Suppressor macrophage treated with lipopolysaccharide for 4 hours (primary cell): ENCODE results near the gene BCAS3.

ENCODE experiments used
- DNase-seq: peaks from one replicate; pipeline ENCODE4 v3.0.0-alpha.2; 2020

The BCAS3 gene

GRCh38 chr17:61279476-61280145 lies 602.0 kb downstream of the BCAS3 start:
- no peak for DNase-seq

GRCh38 chr17:61280338-61280737 lies 602.7 kb downstream of the BCAS3 start:
- no peak for DNase-seq

- DNase-seq: no peak
Measured at GRCh38 chr17:61280851-61281250, 603.2 kb downstream of the BCAS3 start.

GRCh38 chr17:61282377-61282776 lies 604.7 kb downstream of the BCAS3 start:
- no peak for DNase-seq

- no peak for DNase-seq
Measured at GRCh38 chr17:61283043-61283442, 605.4 kb downstream of the BCAS3 start.

- DNase-seq: no peak
Measured at GRCh38 chr17:61284174-61284573, 606.5 kb downstream of the BCAS3 start.

GRCh38 chr17:61284746-61285145 lies 607.1 kb downstream of the BCAS3 start:
- DNase-seq: no peak

GRCh38 chr17:61285526-61286320 lies 608.1 kb downstream of the BCAS3 start:
- DNase-seq: no peak

- DNase-seq: no peak
Measured at GRCh38 chr17:61286449-61286848, 608.8 kb downstream of the BCAS3 start.

GRCh38 chr17:61289408-61290385 lies 612.0 kb downstream of the BCAS3 start:
- no peak for DNase-seq

GRCh38 chr17:61291451-61292285 lies 614.0 kb downstream of the BCAS3 start:
- DNase-seq: no peak

GRCh38 chr17:61294286-61294685 lies 616.6 kb downstream of the BCAS3 start:
- no peak for DNase-seq

- no peak for DNase-seq
Measured at GRCh38 chr17:61294777-61295176, 617.1 kb downstream of the BCAS3 start.

GRCh38 chr17:61296058-61296457 lies 618.4 kb downstream of the BCAS3 start:
- DNase-seq: no peak

- DNase-seq: no peak
Measured at GRCh38 chr17:61299517-61300513, 622.2 kb downstream of the BCAS3 start.

GRCh38 chr17:61302953-61303816 lies 625.5 kb downstream of the BCAS3 start:
- DNase-seq: no peak

- no peak for DNase-seq
Measured at GRCh38 chr17:61303817-61304096, 626.1 kb downstream of the BCAS3 start.

- no peak for DNase-seq
Measured at GRCh38 chr17:61305024-61305423, 627.4 kb downstream of the BCAS3 start.

- DNase-seq: no peak
Measured at GRCh38 chr17:61306003-61306402, 628.4 kb downstream of the BCAS3 start.
